ENCODE measurements around the gene RNF115.

DNA sequence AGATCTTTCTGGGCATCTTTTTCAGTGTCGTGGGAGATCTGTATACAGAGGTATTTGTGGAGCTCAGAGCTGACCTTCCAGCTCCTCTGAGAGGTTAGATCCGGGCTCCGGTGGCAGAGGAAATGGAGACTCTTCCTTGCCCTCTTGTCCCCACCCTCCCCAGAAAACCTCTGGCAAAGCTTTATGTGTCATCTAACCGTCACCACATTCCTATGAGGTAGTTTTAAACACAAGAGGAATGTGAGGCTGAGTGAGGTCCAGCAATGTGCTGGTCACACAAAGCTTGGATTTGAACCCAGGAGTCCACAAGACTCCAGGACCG lies 103.4 kb downstream of the RNF115 start:
- TF ChIP-seq, protein P1, sequence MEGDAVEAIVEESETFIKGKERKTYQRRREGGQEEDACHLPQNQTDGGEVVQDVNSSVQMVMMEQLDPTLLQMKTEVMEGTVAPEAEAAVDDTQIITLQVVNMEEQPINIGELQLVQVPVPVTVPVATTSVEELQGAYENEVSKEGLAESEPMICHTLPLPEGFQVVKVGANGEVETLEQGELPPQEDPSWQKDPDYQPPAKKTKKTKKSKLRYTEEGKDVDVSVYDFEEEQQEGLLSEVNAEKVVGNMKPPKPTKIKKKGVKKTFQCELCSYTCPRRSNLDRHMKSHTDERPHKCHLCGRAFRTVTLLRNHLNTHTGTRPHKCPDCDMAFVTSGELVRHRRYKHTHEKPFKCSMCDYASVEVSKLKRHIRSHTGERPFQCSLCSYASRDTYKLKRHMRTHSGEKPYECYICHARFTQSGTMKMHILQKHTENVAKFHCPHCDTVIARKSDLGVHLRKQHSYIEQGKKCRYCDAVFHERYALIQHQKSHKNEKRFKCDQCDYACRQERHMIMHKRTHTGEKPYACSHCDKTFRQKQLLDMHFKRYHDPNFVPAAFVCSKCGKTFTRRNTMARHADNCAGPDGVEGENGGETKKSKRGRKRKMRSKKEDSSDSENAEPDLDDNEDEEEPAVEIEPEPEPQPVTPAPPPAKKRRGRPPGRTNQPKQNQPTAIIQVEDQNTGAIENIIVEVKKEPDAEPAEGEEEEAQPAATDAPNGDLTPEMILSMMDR (IDR thresholded peaks at IDR 0.05) = no peak
- no peak for TF ChIP-seq POLR2A (IDR thresholded peaks at IDR 0.05)

Data from body of pancreas (tissue), 4 donors.